ENCODE results near the gene RMI2.

- TF ChIP-seq POLR2AphosphoS5 (IDR thresholded peaks at IDR 0.05; ENCODE audit: low read depth, low read length) (no peak), CTCF (IDR thresholded peaks at IDR 0.05) (no peak), SIN3A (IDR thresholded peaks at IDR 0.05; ENCODE audit: borderline replicate concordance, insufficient read depth, low read depth, low read length) (no peak)
Observed at GRCh38 chr16:11330526-11331237, 14.6 kb upstream of the RMI2 start.
